NCI-H1694 (cell line): ENCODE measurements around the gene NR4A1.

Experiments
- DNase-seq: peaks from one replicate; lab custom pipeline; 2025; lab: John Stamatoyannopoulos, UW

The NR4A1 gene

DNA sequence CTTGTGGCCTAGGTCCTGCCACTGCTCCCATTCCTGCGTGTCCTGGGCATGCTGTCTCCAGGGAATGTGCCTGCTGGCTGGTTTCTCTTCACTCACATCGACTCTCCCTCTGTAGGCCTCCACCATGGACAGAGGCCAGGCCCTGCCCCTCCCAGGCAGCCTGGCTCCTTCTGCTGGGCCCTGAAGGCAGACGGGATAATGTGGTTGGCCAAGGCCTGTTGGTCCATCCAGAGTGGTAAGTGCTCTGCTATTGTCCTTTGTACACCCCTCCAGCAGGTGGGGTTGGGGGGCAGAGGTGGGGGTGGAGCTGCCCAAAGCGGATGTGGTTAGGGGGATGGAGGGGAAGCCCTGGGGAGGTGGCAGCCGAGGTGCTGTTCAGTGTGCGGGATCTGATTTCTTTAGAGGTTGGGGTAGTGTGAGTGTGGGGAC is 9.5 kb upstream of the NR4A1 start:
- DNase-seq: no peak

DNA sequence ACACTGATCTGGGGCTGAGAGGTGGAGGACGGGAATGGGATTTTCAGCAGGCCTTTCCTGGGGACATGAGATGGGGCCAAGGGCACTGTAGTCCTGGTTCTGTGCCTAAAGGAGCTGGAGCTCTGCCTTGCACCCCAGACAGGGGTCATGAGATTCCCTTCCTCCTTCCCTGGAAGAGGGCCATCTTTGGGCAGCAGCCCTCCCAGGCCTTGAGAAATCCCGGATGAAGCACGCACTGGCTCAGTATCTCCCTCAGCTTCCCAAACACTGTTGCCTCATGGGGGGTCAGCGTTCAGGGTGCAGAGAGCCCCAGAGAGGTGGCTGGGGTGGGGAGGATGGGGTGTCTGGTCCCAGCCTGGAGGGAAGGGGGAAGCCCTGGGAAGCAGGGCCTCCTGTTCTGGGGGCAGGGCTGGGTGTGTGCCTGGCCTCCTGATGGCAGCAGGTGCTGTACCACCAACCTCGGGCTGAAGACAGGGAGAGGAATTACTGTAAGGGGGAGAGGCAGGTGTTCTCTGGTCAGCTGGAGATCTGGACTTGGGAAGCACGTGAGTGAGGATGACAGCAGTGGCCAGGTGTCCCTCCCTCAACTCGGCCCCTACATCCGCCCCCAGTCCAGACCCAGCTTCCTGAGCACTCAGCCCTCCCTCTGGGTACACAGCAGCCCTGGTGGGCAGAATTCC is 8.4 kb upstream of the NR4A1 start:
- no peak for DNase-seq

DNA sequence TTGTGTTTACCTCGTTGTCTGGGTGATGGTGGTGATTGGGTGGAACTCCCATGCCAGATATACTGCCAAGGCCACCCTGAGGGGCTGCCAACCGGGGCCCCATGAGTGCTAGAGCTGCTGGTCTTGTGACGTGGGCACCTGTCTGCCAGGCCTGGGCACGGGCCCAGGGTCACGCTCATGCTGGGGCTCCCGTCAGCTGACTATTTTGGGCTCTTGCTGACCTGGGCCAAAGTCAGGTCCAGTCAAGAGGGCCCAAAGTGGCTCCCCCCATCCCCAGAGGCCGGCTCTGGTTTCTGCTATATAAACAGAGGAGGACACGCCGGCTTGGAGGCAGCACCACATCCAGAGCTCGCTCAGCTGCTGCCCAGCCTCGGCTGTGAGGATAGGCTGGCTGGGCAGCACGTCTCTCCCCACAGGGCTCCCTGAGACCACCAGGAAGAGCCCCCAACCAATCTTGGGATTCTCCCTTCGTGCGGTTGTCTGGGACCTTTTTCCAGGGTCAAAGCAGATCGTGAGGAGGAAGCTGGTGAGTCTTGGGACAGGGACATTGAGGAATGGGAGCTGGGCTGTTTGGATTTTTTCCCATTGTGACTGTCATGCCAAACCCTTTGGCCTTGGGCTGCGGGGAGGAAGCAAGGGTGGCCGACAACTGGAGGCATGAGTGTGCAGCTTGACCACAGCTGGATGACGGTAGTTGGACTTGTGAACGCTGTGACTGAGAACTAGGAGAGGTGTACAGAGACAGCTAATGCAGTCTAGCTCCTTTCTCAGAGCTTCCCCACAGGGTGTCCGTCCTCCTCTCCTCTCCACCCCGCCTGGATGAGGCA is 7.6 kb upstream of the NR4A1 start:
- no peak for DNase-seq

DNA sequence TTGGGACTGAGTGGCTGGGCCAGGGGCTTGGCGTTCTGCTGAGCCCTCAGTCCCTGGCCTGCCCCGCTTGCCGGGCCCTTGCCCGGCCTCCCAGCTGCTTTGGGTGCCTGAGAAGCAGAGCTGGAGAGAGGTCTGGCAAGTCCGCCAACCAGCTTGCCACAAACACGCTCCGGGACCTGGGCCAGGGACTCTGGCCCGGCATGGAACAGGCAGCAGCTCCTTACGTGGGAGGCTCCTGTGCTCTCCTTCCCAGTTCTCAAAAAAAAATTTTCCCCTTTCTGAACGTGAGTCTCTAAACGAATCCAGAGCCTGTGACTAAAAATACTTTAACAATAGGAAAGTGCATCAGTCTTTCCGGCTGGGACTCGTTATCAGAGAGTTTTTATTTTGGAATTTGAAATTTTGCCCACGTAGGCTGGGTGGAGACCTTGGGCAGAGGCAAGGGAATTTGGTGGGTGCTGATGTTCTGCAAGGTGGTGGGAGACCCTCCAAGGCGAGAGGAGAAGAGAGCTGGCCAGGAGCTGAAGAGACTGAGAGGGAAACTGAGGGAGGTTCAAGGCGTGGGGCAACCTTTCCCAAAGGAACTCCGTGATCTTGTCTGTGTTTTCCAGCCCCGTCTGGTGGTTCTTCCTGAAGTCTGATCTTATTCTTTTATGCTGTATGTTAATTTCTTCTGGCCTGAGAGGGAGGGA is 6.8 kb upstream of the NR4A1 start:
- DNase-seq: no peak

DNA sequence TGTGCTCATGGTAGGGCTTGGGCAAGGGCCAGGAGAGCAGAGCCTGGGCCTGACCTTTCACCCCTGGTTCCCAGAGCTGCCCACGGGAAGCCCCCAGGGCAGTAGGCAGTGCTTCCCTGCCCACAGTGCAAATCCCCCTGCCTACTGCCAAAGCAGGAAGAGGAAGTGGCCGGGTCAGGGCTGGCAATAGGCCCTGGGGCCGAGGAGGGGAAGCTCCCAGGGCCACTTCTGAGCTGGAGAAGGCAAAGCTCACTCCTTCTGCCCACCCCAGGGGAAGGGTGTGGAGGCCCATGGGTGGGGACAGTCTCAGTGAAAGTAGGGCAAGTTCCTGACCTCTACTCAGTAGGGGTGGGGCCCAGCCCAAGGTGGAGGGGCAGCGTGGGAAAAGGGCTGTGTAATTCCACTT is 5.4 kb upstream of the NR4A1 start:
- no peak for DNase-seq

DNA sequence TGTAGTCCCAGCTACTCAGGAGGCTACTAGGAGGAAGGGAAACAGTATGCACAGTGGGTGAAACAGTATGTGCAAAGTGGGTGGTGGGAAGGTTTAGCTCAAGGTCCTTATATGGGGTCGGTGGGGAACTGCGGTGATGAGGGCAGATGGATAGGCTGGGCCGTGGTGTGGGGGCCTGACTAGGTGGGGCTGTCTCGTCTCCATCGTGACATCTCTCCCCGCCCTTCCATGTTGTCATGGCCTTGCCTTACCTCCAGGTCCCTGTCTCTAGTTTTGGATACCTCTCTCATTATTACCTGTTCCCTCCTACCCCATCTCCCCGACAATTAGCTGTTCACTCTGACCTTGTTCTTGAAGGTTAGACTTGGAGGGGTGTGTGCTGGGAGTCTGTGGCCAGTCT is 4.4 kb upstream of the NR4A1 start:
- no peak for DNase-seq

DNA sequence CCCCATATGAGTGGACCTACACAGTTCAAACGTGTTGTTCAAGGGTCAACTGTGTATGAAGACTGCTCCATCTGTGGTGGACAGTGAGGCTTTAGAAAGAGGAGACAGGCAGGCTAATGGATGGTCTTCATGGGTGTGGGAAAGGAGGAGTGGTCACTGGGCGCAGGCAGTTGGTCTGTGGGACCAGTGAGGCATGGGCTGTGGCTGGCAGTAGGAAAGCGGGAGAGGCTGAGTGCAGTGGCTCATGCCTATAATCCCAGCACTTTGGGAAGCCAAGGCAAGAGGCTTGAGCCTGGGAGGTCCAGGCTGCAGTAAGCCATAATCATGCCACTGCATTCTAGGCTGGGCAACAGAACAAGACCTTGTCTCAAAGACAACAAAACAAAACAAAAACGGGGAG is 2.0 kb upstream of the NR4A1 start:
- no peak for DNase-seq

DNA sequence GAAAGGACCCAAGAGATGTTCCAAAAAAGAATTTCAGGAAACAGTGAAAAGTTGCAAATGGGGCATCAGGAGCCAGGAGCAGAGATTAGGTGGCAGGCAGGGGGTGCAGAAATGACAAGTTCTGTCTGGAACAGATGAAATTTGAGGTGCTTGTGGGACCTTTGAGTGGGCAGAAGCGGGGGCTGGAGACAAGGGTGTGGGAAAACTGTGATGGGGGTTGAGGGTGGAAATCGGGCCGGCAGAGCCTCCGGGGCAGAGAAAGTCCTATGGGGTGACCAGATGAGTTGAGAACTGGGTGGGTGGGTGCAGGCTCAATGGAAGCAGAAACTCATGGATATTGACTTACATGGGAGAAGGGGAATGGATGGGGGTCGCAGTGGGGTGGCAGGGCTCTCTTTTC is 1.6 kb upstream of the NR4A1 start:
- no peak for DNase-seq

DNA sequence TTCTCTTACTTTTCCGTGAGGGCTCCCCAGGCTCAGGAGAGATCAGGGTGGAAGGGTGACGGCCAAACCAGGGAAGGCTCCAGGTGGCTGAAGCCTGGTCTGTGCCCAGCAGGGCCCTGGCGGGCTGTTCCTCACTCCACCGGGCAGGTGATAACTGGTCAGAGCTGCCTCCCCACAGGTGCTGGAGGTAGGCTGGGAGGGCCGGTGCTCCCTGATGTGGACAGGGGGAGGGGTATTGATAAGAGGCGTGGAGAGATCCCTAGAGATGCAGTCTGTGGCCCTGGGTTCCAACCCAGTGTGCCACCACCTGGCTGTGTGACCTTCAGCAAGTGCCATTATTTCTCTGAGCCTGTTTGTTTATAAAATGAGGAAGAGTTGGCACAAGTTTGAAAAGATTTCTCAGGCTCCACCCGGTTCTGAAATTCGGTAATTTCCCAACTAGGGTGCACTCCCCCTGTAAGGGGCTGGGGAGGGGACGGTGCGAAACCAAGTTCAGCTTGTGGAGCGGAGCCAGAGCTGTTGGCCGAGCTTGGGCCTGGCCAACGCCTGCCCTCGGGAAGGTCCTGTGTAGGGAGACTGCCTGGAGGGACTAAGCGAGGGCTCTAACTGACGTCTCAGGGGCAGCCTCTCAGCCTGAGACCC is 1.0 kb upstream of the NR4A1 start:
- DNase-seq: no peak

DNA sequence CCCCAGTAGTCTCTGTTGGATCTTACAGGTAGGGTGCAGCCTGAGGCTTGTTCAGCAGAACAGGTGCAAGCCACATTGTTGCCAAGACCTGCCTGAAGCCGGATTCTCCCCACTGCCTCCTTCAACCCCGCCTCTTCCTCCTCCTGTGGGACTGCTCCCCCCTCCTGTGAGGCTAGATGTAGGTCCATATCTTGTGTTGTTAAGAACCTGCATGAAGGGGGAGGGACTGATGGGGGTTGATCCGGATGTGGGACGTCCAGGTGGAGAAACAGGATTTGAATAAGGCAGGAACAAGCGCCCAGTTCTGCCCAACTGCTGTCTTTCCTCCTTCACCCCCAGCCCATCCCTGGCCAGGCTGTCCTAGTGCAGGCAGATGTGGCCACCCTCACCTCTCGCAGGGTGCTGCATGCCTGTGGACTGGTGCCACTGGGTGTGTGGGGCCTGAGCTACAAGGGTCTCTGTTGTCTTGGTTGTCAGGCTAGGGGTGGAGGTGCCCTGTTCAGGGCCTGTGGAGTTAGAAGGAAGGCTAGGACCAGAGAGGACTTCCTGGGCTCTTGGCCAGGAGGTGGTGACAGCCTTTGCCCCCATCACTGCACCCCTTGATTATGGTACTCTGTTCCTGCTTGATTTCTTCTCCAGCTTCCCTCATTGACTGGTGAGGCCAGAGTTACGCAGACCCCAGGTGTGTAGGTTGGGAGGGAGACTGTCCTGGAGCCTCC is 1.4 kb downstream of the NR4A1 start:
- no peak for DNase-seq

DNA sequence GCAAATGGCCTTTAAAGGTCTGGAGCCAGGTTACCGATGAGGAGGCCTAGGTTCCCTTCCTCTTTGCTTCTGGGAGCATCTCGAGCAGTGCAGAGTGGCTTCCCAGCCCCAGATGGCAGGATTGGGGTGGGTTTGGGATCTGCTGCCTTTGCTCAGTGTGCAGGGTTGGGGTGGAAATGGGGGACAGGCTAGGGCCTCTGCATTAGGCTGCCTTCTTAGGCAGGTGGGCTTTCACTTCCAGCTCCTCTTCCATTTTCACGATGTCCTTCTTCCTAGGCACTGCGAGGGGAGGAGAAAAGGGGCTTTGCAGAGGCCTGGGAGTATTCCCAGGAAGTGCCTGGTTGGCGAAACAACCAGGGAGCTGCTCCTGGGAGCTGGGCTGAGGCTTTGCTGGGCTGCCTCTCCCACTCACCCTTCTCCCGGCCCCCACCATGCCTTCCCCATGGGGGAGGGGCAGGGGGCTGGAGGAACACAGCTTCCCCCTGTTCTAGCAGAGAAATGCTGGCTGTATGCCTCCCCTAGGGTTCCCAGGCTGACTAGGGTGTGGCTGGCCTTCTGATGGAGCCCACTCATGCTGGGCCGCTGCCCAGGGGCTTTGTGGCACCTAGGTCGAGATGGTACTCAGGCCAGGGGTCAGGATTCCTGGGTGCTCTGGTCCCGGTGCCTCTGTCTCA is 2.4 kb downstream of the NR4A1 start:
- no peak for DNase-seq

DNA sequence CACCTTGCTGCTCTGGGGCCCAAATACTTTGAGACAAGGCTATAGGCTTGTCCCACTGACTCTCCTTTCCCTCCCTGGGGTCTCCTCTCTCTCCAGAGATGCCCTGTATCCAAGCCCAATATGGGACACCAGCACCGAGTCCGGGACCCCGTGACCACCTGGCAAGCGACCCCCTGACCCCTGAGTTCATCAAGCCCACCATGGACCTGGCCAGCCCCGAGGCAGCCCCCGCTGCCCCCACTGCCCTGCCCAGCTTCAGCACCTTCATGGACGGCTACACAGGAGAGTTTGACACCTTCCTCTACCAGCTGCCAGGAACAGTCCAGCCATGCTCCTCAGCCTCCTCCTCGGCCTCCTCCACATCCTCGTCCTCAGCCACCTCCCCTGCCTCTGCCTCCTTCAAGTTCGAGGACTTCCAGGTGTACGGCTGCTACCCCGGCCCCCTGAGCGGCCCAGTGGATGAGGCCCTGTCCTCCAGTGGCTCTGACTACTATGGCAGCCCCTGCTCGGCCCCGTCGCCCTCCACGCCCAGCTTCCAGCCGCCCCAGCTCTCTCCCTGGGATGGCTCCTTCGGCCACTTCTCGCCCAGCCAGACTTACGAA is 3.1 kb downstream of the NR4A1 start:
- DNase-seq: no peak

DNA sequence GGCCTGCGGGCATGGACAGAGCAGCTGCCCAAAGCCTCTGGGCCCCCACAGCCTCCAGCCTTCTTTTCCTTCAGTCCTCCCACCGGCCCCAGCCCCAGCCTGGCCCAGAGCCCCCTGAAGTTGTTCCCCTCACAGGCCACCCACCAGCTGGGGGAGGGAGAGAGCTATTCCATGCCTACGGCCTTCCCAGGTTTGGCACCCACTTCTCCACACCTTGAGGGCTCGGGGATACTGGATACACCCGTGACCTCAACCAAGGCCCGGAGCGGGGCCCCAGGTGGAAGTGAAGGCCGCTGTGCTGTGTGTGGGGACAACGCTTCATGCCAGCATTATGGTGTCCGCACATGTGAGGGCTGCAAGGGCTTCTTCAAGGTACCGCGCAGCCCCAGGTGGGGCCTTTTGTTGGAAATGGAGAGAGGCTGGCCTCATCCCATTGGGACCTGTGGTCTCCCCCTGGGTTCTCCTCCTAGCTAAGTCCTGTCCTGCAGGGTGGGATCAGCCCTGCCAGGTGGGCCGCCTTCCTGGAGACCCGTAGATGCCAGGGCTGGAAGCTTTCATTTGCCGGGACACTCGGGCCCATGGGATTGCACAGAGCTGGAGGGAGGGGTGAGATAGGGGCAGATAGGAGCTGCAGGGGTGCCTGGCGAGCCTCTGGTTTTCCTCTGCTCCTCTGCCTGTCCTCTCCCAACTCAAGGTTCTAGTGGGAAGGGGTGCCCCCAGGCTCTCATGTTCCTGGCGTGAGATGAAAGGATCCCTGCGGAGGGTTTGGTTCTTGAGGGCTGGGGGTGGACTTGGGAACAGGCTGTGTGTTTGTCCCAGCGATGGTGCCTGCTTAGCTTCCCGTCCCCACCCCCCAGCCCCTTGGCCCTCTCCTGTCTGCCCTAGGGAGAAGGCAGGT is 3.8 kb downstream of the NR4A1 start:
- DNase-seq: no peak

DNA sequence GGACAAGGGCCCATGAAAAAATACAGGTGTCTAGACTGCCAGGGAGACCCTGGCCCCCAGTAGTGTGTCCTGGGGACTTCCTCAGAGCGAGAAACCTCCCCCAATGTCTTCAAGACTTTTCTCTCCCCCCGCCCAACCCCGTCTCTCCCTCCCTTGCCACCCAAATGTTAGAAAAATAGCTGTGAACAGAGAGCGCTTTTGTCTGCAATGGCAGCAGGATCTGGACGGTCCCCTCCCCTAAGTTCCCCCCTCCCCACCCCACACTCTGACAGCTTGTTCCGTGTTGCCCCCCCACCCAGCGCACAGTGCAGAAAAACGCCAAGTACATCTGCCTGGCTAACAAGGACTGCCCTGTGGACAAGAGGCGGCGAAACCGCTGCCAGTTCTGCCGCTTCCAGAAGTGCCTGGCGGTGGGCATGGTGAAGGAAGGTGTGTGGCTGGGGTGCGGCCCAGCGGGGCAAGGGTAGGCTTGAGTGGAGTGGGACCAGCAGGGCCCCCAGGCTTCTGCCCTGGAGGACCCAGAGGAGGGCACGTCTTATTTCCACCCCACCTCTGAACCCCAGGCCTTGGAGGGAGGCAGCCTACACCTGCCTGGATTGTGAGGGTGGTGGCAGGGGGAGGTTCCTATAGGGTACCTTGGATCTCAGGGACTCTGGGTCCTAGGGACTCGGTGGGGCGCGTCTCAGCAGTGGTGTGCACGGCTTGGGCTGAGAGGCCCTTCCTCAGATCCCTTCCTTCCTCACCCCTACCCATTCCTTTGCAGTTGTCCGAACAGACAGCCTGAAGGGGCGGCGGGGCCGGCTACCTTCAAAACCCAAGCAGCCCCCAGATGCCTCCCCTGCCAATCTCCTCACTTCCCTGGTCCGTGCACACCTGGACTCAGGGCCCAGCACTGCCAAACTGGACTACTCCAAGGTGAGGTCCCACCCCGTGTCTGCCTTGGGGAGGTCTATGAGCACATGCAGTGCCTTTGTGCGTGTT is 4.8 kb downstream of the NR4A1 start:
- no peak for DNase-seq

DNA sequence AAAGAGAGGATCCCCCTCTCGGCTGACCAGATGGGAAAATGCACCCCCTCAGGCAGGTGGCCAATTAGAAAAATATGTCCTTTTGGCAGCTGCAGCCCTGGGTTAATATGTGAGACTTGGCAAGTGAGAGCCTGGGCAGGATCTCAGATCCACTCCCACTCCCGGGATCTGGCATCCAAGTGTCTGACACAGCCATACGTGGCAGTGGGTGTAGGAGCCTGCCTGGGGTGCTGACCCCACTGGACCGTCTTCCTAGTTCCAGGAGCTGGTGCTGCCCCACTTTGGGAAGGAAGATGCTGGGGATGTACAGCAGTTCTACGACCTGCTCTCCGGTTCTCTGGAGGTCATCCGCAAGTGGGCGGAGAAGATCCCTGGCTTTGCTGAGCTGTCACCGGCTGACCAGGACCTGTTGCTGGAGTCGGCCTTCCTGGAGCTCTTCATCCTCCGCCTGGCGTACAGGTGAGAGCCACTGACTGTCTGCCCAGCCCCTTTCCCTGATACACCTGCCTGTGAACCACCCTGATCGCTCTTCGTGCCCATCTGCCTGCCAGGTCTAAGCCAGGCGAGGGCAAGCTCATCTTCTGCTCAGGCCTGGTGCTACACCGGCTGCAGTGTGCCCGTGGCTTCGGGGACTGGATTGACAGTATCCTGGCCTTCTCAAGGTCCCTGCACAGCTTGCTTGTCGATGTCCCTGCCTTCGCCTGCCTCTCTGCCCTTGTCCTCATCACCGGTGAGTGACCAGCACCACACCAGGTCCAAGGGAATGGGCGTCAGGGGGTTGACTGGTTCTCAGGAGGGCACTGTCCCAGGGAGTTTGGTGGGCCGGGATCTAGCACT is 5.8 kb downstream of the NR4A1 start:
- no peak for DNase-seq

DNA sequence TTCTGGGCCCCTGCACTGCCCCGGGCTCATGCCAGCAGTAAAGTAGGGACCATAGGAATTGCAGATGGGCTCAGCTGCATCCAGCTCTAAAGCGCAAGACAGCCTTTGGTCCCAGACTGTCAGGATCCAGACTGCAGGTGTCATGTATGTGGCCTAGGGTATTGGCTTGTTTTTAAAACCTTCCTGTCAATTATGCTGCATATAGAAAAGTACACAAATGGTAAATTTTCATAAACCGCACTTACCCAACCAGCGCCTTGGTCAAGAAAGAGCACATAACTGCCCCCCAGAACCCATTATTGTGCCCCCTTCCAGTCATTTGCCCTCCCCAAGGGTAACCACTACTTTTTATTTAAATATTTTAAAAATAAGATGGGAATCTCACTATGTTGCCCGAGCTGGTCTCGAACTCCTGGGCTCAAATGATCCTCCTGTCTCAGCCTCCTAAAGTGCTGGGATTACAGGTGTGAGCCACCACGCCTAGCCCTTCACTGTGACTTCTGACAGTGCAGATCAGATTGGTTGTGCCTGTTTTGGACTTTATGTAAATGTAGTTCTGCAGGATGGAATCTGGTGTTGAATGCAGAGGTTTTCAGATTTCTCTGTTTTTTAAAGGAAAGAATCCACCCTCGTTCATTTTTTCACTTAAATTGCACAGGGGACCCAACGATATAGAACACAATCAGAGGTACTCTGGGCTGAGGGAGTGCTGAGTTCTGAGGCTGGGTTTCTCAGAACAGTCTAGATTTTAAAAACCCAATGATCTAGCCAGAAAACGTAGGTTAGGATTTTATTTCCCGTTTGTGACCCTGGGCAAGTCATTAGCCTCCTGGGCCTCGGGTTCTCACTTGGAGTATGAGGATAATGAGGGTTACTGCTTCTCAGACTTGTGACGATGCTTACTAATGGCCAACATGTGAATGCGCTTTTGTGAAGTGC is 6.7 kb downstream of the NR4A1 start:
- DNase-seq: no peak
